HG03342 (cell line): ENCODE results near the gene ZMYND8.
"Not testable (repeated sequence)": the region's sequence is repeated elsewhere in the genome, so short reads cannot be mapped to it uniquely, and the experiment has no call there.

Source experiments
- ATAC-seq: cut with Tn5 transposase; IDR thresholded peaks from one replicate; pipeline ENCODE4 v1.9.1; 2021; ENCODE audit warnings: mild to moderate bottlenecking, moderate library complexity; ENCODE audit not compliant: unreplicated experiment

ZMYND8 gene

GRCh38 chr20:47188540-47188939 is 168.0 kb downstream of the ZMYND8 start:
- ATAC-seq: no peak

DNA sequence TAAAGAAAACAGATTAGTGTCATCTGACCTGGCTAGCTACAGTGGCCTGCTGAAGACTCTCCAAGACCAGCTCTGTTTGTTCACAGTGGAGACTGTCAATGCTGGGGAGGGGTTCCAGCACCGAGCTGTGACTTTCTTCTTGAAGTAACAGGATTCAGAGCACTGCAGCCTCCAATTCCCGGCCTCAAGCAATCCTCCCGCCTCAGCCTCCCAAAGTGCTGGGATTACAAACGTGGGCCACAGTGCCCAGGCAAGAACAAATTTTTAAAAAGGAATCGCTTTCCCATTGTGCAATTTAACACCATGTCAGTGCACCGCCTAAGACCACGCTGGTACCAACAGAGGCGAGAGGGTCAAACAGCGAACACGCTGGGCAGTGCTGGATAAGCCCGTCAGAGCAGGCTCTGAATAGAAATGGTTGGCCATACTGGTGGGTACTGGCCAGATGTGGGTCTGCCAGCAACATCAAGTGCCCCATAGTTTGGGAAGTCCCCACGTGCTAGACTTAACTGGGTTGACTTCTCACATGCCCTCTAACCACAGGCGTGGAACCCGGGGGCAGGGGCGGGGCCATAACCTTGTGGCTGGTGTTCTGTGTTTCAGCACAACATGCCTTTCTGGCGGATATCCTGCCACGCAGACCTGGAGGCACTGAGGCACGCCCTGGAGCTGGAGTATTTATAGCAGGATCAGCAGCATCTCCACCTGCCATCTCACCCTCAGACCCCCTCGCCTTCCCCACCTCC is 168.9 kb downstream of the ZMYND8 start:
- no peak for ATAC-seq

GRCh38 chr20:47183367-47183766 is 173.1 kb downstream of the ZMYND8 start:
- ATAC-seq: no peak

- no peak for ATAC-seq
Measured at GRCh38 chr20:47181056-47181862, 175.2 kb downstream of the ZMYND8 start.

- no peak for ATAC-seq
Measured at GRCh38 chr20:47179267-47179666, 177.2 kb downstream of the ZMYND8 start.

DNA sequence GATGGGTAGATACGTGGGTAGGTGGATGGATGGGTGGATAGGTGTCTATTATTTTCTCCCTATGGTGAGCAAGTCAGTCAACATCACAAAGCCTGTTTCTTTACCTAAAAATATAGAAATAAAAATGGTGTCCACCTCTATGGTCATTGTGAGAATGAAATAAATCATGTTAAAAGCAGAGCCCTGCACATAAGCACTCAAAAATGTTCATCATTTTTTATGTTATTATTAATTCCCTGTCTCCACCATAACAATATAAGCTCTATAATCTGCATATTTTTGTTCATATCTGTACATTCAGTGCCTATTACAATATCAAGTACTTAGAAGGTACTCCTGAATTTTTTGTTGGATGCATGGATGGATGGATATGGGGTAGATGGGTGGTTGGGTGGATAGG is 177.6 kb downstream of the ZMYND8 start:
- ATAC-seq: no peak

DNA sequence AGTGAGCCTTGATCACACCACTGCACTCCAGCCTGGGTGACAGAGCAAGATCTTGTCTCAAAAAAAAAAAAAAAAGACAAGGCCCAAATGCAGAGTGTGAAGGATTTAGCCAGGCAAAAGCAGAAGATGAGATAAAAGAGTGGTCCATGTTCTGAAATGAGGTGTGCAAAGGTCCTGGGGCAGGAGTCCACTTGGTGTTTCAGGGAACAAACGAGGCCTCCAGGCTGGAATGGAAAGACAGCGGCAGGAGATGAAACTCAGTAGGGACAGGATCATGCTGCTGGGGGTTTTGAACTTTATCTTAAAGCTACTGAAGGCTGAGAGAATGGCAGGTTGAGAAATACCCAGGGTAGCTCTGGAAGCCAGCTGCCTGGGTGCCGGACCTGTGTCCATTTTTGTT is 178.2 kb downstream of the ZMYND8 start:
- no peak for ATAC-seq

- not testable (repeated sequence) for ATAC-seq
Measured at GRCh38 chr20:47176217-47176616, 180.3 kb downstream of the ZMYND8 start.

- no peak for ATAC-seq
Measured at GRCh38 chr20:47175493-47175892, 181.0 kb downstream of the ZMYND8 start.

- no peak for ATAC-seq
Measured at GRCh38 chr20:47174456-47175243, 181.8 kb downstream of the ZMYND8 start.

GRCh38 chr20:47173596-47174216 is 182.8 kb downstream of the ZMYND8 start:
- ATAC-seq: no peak

DNA sequence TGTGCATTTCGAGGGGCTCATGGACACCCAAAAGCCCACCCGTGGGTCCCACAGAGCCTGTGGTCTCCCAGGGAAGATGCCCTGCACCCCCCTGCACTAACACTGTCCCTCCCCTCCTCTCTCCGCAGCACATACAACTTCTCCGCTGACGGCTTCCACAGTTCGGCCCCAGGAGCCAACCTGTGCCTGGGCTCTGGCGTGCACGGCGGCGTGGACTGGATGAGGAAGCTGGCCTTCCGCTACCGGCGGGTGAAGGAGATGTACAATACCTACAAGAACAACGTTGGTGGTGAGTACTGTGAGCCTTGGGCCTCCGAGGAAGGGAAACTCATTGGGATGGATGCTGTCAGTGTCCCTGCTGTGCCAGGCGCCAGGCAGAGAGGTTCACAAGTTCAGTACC is 183.9 kb downstream of the ZMYND8 start:
- no peak for ATAC-seq

- ATAC-seq: no peak
Measured at GRCh38 chr20:47167846-47168245, 188.7 kb downstream of the ZMYND8 start.

- no peak for ATAC-seq
Measured at GRCh38 chr20:47165376-47165865, 191.1 kb downstream of the ZMYND8 start.

DNA sequence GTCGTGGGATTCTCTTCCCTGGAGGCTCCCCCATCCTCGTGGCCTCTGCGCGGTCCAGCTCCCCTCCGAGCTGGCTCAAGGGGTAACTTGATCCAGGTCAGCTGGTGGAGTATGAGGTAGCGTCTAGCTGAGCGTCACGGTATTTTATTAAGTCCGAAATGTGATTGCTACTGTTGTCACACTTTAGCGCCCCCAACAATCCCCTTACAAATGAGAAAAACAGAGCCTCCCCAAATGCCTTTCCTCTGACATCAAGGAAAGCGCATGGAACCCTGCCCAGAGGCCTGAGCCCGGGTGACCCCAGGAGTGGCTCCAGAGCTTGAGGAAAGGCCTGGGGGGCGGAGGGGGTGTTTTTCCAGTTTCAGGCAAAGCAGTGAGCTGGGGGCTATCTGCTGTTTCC is 192.4 kb downstream of the ZMYND8 start:
- no peak for ATAC-seq

DNA sequence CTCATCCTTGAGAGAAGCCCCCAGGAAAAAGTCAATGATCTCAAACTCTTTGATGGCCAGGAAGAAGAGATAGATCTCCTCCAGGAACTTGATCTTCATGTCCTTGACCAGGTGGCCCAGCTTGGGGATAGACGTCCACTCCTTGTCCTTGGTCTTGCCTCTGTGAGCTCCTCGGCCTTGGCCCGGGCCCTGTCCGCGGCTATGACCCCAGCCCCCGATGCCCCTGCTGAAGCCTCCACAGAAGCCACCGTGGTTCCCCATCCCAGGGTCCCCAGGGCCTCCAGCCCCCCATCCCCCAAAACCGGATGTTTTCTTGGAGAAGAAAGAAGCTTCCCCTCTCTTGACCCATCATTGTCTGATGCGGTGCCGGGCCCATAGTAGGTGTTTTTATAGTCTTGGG is 195.1 kb downstream of the ZMYND8 start:
- no peak for ATAC-seq

- ATAC-seq: no peak
Measured at GRCh38 chr20:47160992-47161391, 195.5 kb downstream of the ZMYND8 start.

DNA sequence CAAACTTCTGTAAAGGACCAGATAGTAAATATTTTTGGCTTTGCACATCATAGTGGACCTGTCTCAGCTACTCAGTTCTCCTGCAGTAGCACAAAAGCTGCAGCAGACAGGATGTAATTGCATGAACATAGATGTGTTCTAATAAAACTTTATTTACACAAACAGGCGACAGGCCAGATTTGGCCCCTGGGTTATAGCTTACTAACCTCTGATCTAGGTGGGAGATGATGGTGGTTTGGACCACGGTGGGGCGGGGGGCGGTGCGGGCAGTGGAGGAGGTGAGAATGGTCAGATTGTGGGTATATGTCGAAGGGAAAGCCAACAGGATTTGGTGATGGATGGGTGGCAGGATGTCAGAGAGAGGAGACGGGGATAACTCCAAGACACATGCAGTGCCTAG is 196.3 kb downstream of the ZMYND8 start:
- ATAC-seq: no peak
